Fibroblast of skin of abdomen (primary cell): ENCODE results near the gene CPNE2.
"Not testable (repeated sequence)": the region's sequence is repeated elsewhere in the genome, so short reads cannot be mapped to it uniquely, and the experiment has no call there.

Source experiments
- DNase-seq: peaks from one replicate; pipeline ENCODE4 v3.0.0-alpha.2; 2013

Gene CPNE2

DNA sequence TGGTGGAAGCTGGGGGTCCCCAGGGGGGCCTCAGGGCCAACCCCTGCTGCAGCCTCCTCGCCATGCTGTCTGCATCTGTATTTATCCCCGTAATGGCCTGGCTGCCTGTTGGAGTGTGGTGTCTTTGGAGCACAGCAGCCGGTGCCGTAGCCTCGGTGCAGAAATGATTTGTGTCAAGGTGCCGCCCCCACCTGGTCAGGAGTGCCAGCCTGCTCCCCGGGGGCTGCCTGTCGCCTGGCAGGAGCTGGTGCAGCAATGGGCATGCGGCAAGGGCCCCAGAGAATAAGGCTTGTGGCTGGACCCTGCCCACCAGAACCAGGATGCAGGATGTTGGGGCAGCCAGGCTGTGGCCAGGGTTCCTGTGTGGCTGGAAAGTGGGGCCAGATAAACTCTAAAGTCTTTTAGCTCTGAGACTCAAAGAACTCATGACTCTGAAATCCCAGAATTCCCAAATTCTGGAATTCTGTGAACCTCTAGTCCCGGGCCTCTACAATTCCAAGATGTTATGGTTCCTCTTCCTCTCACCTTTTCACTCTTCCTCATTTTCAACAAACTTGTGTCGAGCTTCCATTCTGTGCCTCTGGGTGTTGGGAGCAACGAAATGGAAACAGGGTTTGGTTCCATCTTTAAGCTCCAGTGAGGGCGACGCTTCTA, 5.9 kb downstream of the CPNE2 start:
- DNase-seq = no peak

DNA sequence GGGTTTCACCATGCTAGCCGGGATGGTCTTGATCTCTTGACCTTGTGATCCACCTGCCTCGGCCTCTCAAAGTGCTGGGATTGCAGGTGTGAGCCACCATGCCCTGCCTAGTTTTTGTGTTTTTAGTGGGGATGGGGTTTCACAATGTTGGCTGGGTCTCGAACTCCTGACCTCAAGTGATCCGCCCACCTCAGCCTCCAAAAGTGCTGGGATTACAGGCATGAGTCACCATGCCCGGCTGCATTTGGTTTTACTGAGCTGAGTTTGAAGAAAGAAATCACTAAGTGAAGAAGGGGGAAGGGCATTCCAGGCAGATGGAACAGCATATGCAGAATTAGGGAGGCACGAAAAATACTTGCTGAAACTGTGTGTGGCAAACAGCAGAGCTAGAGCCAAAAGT, 7.6 kb downstream of the CPNE2 start:
- peak; percentile 57 for DNase-seq

DNA sequence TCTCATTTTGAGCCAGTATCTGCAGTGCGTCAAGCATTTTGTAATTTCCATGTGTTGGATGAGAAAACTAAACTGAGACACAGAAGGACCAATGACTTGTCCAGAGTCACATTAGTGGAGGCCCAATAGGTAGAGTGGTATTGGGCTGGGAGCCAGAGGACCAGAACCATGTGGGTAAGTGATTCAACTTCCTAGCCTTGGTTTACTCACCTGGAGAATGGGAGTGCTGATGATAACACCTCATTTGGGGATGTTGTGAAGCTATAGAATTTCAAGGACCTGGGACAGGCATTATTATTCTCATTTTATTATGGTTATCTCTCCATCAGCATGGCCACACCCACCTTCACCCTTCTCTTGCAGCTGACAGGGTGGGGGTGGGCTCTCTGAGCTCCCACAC, 8.1 kb downstream of the CPNE2 start:
- DNase-seq = no peak

DNA sequence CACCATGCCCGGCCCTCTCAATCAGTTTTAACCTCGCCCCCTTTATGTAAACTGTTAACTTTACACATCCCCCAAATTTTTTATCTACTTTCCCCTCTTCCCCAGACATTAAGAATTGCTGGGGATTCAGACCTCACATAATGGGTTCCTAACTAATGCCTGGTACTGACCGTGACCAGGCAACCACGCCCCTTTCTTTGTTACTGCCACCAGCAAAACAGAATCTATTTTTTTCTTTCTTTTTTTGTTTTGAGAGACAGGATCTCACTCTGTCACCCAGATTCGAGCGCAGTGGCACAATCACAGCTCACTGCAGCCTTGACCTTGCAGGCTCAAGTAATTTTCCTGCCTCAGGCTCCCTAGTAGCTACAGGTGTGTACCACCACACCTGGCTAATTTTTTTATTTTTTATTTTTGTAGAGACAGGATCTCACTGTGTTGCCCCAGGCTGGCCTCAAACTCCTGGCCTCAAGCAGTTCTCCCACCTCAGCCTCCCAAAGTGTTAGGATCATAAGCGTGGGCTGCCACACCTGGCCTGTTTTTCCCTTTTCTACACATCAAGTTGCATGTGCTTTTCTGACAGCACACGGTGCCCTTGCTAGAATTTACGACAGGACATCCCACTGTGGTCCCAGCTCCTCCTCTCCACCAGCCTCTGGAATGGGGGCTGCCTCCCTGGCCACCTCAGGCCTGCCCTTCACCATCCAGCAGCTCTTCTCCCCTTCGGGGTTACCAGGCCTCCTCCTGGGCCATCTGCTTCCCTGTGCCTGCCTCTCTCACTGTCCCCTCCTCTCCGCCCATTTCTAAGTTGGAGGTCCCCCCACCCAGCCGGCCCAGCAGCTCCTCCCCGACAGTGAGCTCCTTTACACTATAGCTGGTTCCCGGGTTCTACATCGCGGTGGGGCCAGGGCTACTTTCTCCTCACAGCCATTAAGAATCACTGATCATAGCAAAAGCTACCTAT, 10.8 kb downstream of the CPNE2 start:
- no peak for DNase-seq

DNA sequence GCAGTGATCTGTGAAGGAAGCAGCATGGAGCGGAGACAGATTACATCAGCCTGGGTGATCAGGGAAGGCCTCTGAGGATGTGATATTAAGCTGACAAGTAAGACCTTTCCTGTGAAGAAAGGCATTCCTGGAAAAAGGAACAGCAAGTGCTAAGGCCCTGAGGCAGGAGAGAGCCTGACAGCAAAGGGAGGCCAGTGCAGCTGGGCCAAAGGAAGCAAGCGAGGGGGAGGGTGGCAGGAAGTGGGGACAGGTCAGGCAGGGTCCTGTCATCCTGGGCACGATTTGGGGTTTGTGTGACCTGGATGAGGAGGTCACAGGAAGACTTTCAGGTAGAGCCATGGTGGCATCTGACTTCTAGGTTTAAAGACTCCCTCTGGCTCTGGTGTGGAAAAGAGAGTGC, 12.3 kb downstream of the CPNE2 start:
- DNase-seq = no peak

DNA sequence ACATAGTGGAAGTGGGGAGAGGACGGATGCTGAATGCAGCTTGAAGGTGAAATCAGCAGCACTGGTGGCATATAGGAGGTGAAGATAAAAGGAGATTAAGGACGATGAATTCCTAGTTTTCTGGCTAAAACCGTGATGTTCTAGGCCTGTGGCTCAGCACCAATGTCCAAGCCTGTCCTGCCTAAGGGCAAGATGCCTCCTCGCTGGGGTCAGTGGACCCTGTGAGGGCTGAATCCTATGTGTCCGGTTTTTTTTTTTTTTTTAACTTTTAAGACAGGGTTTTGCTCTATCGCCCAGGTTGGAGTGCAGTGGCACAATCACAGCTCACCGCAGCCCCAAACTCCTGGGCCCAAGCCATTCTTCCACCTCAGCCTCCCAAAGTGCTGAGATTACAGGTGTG, 12.8 kb downstream of the CPNE2 start:
- no peak for DNase-seq

DNA sequence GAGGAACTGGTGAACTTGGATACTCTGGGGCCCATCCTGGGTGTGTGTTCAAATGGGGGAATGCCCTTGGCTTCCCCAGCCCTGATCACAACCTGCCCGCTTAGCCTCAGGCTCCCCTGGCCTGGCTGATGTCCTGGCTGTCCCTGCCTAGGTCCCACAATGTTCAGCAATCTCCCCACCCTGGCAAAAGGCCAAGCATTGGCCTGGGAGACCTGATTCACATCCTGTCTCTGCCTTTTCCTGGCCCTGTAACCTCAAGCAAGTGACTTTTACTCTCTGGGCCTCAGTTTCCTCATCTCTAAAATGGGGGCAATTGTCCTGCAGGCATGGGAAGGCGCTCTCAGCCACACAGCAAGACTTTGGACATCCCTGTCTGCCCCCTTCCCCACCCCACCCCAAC, 14.4 kb downstream of the CPNE2 start:
- no peak for DNase-seq

DNA sequence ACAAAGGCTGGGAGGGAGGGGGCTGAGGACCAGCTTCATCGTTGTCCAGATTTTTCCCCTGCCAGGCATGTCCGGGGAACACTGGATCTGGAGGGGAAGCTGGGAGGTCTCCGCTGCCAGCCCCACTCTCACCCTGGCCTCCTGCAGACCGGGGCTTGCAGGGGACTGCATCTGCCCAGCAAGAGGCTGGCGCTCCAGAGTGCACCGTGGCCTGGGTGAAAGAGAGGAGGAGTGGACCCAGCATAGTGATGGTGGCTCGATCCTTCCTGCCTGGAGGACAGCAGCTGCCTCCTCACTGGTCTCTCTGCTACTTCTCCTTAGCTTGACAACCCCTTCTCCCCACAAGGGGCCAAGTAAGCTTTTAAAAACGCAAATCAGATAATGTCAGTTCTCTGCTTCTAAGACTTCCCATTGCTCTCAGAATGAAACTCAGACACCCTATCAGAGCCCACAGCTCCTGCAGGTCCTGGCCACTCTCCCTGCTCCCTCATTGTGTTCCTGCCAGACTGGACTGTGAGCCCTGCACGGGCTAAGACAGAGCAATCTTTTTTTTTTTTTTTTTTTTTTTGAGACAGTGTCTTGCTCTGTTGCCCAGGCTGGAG, 15.0 kb downstream of the CPNE2 start:
- no peak for DNase-seq

DNA sequence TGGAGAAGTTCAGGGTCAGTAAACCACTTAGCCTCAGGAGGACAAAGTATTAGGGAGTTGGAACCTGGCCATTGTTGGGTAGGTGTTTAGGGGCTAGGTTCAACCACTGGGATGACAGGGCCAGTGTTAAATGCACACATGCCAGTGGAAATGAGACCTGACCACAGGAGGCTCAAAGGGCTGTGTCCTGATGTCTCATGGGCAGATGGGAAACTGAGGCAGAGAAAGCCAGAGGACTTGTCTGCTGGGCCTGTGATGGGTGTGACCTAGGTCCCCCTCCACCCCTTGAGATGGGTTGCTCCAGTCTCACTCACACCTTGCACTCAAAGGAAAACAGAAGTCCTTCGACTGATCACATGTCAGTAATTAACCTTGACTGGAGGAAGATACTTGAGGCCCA, 16.0 kb downstream of the CPNE2 start:
- no peak for DNase-seq

DNA sequence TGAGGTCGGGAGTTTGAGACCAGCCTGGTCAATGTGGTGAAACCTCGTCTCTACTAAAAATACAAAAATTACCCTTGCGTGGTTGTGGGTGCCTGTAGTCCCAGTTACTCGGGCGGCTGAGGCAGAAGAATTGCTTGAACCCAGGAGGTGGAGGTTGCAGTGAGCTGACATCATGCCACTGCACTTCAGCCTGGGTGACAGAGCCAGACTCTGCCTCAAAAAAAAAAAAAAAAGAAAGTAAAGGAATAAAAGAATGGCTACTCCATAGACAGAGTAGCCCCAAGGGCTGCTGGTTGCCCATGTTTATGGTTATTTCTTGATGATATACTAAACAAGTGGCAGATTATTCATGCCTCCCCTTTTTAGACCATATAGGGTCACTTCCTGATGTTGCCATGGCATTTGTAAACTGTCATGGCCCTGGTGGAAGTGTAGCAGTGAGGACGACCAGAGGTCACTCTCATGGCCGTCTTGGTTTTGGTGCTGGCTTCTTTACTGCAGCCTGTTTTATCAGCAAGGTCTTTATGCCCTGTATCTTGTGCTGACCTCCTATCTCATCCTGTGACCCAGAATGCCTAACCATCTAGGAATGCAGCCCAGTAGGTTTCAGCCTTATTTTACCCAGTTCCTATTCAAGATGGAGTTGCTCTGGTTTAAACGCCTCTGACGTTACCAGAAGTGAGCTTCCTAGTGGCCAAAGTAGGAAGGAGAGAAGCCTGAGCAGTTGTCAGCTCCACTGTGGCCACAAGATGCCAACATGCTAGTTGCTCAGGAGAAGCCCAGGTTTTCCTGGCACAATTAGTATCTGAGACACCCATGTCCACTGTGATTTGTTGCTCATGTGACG, 17.1 kb downstream of the CPNE2 start:
- not testable (repeated sequence) for DNase-seq

DNA sequence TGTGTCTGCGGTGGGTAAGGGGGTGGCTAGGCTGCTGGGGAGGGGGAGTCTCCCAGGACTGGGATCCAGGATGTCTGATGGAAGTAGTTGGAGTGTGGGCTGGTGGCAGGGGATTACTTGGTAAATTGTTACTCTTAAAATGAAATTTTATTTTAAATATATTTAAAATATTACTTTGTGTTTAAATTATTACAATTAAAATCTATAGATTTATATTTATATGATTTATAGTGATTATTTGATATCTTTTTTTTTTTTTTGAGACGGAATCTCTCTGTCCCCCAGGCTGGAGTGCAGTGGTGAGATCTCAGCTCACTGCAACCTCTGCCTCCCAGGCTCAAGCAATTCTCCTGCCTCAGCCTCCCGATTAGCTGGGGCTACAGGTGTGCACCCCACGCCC, 18.6 kb downstream of the CPNE2 start:
- DNase-seq = no peak

DNA sequence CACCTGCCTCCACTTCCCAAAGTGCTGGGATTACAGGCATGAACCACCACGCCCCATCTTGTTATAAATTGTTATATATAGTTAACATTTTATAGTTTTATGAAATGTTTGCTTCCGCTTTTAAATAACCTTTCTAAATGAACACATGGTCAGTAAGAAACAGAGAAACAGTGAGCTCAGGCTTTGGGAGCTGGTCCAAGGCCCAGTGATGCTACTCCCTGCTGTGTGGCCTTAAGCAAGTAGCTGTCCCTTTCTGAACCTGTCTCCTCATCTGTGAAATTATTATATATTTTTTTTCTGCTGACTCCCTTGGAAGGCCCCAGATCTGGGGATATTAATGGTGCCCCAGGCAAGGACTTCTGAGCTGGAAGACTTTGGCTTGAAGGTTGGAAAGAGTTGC, 19.0 kb downstream of the CPNE2 start:
- no peak for DNase-seq

DNA sequence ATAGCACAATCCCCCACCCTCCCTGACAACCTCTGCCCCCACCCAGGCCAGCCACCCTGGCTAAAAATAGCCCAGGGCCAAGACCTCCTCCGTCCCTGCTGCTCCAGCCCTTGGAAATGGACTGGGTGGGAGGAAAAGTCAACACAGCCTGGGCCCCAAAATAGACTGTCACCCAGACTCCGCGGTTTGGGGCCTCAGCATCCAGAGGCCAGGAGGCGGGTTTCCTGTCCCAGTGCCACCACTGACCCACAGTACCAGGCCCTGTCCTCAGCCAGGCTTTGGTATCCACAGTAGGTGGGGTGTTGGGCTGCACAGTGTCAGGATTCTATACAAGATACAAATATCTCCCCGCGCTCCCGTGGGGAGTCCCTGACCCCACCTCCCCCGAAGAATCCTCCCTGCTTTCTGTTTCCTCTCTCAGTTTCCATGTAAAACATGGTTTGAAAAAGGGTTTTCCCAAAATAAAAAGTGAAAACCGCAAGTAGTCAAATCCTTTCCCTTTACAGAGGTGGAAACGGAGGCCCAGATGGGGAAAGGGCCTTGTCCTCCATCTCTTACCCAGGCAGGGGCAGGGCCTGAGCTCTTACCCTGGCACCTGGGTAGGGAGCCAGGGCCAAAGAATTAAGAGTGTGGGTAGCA, 20.1 kb downstream of the CPNE2 start:
- no peak for DNase-seq

DNA sequence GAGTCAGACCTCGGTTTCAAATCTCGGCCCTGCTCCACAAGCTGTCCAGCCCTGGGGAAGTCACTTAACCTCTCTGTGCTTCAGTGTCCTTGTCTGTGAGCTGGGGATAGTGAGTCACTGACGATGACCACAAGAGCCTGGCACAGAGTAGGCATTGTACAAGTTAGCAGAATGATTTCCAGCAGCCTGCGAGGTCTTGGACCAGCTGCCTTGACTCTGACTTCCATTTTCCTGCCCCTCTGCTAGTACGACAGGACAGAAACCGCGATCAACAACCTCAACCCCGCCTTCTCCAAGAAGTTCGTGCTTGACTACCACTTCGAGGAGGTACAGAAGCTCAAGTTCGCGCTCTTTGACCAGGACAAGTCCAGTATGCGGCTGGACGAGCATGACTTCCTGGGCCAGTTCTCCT, 20.7 kb downstream of the CPNE2 start:
- DNase-seq = no peak

DNA sequence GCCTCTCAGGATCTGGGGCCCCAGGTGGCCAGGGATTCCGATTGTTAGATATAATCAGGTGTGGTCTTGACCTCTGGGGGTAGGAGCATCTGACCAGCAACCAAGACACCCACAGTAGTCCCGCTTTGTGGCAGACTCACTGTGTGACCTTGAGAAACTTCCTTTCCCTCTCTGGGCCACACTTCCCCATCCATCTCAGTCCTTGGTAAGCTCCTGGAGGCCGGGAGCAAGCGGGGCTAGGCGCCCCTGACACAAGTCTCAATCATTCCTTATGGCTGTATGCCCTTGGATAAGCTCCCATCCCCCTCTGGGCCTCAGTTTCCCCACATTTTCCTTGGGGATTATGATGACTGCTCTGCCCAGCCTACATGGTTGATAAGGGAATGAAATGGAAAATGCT, 21.3 kb downstream of the CPNE2 start:
- no peak for DNase-seq

DNA sequence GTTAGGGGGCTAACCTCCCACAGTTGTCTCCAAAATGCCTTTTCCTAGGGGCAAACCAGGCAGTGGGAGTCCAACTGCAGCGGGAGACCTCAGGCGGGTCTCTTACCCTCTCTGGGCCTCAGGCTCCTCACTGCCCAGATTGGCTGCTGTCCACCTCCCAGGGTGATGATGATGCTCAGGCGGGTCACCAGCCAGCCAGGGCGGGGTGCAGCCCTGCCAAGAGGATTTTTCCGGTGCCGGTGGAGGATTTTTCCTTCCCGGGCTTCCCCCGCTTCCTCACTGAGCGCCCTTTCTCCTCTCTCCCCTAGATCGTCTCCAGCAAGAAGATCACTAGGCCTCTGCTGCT, 22.8 kb downstream of the CPNE2 start:
- no peak for DNase-seq

DNA sequence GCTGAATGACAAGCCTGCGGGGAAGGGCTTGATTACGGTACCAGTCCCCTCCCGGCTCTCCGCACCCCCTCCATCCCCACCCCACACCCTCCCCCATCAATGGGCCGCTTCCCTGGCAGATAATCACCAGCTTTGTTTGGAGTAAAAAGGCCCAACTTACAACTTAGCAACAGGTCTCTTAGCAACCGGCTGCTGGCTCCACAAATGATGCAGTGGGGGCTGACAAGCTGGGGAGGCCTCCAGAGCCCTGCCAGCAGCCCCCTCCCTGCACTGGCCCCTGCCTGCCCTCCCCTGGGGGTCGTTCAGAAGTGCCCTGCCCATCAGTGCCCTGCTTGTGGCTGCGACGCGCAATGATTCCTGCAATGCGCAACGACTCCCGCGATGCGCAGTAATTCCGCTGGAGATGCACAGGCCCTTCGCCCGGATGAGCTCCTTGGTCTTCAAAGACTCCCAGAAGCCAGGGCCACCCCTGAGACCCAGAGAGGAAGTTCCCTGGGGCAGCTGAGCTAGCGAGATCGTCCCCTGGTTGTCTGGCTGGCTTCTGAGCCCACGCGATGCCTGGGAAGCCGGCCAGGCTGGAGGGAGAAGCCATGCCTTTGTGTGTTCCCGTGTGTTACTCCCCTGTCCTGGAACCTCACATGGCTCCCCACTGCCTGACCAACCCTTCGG, 23.3 kb downstream of the CPNE2 start:
- peak; percentile 17 for DNase-seq

DNA sequence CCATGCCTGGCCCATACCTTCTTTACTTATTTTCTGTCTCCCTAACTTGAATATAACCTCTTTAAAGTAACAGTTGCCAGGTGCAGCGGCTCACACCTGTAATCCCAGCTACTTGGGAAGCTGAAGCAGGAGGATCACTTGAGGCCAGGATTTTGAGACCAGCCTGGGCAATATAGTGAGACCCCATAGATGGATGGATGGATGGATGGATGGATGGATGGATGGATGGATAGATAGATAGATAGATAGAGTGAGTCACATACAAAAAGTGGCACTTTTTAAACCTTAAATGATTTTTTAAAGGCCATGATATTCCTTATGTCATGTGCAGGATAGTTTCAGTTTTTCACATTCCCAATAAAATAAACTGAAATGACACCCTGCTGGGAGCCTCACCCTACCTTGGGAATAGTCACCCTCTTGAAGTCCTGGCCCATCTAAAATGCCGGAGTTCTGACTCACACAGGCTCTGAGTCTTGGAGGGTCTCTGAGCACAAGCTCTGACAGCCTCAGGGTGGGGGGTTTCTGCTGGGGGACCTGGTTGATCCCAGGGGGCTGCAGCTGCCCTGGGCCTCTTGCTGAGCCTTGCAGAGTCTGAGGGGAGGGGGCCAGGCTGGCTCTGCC, 26.2 kb downstream of the CPNE2 start:
- DNase-seq = no peak

DNA sequence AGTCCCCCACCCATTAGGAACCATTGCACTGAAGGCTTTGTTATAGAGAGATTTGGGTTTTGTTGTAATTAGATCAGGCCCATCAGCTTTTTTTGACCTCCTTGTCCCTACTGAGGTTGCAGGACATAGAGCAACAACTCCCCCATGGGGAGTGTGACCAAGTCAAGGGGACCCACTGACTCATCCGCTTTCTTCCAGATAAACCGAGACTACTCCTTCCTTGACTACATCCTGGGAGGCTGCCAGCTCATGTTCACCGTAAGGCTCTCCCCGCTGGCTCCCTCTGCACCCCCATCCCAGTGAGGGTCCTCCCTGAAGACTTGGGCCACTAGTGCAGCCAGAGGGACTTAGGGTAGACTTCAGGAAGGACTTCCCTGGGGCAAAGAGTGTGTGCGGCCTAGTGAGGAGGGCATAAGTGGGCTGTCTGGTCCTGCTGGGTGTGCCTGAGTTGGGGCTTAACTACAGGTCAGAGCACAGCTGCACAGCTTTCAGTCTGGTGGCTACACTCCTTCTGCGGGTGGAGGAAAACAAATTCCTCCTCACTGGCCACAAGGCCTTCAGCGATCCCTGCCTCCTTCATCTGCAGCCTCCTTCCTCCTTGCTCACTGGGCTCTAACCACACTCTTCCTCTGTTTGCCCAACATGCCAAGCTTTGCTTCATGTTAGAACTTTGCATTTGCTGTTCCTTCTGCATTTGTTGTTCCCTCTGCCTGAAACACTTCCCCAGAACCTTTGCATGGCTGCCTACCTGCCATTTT, 31.0 kb downstream of the CPNE2 start:
- no peak for DNase-seq

DNA sequence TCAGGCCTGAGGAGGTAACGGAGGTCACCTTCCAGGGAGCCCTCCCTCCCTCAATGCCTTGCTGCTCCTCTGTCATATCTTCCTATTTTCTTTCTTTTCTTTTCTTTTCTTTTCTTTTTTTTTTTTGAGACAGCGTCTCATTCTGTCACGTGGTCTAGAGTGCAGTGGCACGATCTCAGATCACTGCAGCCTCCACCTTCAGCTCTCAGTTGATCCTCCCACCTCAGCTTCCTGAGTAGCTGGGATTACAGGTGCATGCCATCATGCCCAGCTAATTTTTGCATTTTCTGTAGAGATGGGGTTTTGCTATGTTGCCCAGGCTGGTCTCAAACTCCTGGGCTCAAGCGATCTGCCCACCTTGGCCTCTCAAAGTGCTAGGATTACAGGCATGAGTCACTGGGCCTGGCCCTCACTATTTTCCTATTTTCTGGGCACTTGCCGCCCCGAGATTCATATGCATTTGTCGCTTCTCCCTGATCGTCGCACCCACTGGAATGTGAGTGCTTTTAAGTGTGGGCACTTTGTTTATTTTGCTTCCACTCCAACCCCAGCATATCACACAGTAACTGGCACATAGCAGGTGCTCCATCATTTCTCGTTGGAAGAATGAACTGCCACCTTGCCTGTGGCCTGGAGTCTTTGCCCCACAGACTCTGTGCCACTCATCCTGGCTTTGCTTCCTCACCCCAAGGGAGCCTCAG, 31.7 kb downstream of the CPNE2 start:
- DNase-seq = no peak
